Measurements from ENCODE around the gene LSM10. TPM values are rescaled to one million over a fixed set of nuclear protein-coding genes. Genes with fewer than 3 reads are reported as not detected.

Gene LSM10
- total RNA-seq, 1 experiment from 2014 or later, result 7.3 TPM

DNA sequence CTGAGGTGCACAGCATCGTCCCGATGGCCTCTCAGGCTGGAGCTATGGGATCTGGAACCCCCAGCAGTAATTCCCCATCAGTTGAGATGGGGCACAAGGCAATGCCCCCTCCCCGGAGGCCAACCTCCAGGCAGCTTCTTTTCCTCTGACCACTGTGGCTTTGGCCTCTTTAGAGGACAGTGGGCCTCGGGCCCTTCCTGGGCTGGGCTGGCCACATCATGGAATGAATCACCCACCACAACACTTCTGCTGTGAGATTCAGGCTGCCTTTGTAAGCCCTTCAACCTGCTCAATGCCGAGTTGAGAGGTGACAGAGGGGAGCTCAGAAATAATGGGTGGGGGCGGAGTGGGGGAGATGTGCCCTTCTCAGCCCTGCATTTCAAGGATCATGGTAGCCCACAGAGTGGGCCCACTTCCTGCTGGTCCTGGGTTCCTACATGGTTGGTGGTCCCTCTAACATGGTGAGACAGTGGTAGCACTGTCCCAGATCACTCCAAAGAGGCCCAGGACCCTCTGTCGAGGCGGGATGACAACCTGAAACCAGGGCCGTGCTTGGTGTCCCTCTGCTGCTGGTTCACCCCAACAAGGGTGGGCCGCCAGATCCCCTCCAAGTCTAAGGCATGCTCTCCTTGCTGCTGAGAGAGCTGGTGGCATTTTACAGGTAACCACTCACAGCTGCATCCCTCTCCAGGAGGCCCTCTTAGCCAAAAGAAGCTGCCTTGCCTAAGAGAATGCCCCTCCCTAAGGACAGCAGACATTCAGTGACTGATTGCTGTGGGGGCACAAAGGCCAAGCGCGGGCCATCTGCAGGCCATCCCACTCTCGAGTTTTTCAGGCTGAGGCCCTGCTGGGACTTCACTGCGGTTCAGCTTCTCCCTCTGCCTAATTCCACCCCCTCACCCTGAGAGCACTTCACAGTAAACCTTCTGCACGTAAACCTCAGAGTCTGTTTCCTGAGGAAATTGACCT lies 44.5 kb downstream of the LSM10 start:
- peak; percentile 83 for DNase-seq (ENCODE audit: low read depth)

DNA sequence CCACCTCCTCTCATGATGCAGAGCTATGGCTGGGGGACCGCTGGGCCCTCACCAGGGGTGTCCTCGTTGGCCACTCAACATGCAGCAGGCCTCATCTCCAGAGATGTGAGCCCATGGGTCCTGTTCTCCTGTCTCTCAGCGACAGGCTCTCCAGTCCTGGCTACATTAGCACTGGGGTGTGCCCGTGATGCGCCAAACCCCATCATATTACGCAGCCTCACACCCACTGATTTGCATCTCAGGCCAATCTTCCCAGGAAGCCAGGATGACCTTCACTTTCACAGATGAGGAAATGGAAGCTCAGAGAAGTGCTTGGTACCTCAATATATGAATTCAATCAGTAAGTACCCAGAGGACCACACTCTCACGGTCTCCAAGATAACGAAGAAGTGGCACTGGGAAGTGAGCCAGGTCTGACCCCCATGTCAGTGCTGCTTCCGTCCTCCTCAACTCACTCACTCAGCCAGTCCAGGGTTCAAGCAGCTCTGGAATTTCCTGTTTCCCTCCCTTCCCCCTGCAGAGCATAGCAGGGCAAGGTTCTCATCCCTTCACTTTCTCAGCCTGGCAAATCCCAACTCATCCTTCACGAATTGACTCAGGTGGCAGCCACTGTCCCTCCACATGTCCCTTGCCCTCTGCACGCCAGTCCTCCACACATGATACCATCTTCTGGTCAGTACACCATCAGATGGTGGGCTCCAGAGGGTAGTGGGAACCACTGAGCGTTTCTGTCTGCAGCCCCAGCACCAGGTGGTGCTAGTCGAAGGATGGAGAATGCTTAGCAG lies 45.4 kb downstream of the LSM10 start:
- DNase-seq (ENCODE audit: low read depth), result peak; percentile 45

DNA sequence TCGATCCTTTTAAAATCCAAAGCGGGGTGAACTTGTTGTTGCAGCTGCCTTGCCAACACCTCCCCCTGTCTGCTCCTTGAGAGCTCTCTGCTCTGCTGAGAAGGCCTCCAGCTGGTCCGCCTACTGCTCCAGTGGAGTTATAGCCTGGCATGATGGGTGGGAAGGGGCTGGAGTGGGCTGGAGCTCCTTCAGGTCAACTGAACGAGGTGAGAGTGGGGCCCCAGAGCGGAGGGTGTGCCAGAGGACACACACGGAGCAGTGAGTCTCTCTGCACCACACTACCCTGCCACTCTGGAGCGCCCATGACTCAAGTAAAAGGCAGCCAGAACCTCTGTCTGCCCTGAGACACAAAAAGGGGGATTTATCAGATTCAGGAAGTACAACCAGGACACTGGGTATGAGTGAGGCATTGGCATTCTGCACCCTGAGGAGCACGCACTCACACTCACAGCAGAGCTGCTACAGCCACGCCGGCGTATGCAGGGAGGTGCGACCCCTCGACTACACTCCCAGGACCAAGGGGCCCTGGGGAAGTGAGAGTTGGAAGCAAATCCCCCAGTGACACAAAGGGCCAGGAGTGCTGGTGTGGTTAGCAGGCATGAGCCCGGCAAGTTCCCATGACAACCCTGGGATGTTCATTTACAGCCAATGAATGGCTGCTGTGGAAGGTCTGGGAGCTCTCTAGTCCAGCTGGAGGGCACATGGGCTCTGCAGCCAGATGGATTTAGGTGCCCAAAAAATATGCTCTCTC lies 46.3 kb downstream of the LSM10 start:
- peak; percentile 97 for DNase-seq (ENCODE audit: low read depth)

DNA sequence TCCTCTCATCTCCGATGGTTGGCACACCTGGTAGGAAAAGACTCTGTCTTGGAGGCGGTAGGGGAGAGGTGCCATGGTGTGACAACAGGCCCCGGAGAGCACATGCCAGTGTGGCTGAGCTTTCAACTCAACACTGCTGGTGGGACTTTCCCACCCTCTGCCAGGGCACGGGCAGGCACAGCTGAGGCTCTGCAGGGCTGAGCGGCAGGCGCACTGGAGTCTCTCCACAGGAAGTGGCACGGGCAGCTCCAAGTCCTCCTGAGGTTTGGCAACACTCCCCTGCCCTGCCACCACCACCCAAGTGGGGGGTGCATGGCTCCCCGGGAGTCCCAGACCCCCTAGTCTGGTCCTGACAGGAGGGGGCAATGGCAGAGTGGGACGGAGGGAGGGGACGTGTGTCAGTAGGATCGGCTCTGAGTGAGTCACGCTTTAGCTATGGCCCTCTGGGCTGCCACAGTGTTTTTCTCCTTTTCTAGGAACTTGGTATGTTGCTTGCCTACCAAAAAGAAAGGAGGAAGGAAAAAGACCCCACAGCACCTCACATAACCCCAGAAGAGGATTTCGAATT lies 47.0 kb downstream of the LSM10 start:
- DNase-seq (ENCODE audit: low read depth), result peak; percentile 87

DNA sequence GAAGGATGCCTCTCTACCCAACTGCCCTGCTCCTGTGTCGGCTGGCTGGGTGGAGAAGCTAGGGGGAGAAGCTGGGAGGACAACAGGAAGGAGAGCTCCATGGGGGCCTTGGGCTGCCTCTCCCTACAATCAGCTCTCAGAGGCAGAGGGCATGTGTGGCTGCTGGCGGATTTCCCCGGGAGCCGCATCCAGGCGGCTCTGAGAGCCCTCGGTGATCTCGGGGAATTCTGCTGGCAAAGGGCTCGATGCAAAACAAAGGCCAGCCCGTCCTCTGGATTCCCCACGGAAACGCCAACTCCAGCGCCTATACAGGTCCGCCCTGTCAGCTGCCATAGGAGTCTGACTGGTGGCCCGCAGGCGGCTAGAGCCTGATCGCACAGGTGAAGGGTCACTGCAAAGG lies 47.9 kb downstream of the LSM10 start:
- peak; percentile 17 for DNase-seq (ENCODE audit: low read depth)

DNA sequence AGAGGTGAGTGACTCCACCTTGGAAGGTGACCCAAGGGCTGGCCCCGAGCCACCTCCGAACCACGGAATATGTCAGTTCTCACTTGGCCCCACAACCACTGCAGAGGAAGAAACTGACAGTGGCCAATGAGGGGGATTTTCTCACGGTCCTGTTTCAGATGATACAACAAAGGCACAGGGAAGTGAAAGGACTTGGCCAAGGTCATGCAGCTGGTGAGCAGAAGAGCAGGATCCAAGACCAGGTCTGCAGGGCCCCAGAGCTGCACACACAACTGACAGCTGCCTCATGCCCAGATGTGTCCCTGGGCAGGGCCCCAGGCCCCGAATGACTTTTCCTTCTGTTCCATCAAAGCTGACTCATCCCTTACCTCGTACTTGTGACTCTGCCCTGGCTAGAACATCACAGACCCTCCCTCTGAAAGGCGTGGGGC lies 48.5 kb downstream of the LSM10 start:
- DNase-seq (ENCODE audit: low read depth), result peak; percentile 85

DNA sequence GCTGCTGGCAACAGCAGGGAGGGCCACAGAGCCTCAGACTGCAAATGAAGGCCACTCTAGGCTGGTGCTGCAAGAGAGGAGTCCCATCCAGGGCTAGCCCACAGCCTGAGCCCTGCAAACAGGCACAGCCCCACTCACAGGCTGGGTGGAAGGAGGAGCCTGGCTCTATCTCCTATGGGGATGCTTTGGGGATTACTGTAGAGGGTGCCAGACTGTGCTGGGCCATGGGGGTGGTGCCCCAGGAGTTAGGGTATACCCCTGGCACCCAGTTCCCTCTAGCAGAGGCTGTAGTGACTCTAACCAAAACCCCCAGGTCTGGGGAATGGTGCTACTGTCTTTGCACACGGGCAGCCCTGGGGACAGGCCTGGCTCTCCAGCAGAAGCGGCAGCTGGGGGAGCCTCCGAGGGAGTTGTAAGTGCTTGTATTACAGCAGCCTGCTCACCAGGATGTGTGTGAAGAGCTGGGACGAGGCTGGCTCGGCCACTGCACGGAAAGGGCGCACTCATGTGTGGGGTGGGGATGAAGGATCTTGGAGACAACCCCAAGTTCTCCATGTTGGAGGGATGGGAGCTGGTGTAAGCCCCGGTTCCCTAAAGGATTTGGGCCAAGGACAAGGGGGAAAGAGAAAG lies 50.9 kb downstream of the LSM10 start:
- DNase-seq (ENCODE audit: low read depth), result no peak

DNA sequence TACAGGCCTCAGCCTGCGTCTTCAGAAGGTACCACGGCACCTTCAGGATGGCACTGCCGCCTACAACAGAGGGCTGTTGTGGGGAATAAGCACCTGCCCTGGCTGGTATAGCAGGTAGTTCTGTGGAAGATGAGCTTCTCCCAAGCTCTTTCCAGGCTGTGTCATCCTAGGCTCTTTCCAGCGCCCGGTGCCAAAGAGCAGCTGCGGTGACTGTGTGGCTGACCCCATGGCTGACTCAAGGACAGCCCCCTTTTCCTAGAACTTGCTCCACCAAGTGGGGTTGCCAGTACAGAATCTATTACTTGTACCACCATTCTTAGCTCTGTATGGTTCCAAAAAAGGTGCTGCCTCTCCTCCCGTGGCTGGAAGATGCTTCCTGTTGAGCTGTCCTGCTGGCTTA lies 52.4 kb downstream of the LSM10 start:
- DNase-seq (ENCODE audit: low read depth), result no peak

DNA sequence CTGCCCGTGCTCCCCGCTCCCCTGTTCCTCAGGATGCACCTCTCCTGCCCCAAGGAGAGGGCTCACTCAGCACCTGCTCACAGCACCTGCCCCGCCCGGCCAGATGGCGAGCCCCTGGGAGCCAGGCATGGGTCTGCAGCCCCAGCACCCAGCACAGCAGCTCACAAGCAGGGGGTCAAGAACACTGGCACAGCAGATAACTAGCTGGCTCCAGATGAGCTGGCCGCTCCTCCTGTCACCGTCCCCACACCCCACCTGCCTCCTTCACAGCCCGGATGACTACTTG lies 53.4 kb downstream of the LSM10 start:
- DNase-seq (ENCODE audit: low read depth), result no peak

DNA sequence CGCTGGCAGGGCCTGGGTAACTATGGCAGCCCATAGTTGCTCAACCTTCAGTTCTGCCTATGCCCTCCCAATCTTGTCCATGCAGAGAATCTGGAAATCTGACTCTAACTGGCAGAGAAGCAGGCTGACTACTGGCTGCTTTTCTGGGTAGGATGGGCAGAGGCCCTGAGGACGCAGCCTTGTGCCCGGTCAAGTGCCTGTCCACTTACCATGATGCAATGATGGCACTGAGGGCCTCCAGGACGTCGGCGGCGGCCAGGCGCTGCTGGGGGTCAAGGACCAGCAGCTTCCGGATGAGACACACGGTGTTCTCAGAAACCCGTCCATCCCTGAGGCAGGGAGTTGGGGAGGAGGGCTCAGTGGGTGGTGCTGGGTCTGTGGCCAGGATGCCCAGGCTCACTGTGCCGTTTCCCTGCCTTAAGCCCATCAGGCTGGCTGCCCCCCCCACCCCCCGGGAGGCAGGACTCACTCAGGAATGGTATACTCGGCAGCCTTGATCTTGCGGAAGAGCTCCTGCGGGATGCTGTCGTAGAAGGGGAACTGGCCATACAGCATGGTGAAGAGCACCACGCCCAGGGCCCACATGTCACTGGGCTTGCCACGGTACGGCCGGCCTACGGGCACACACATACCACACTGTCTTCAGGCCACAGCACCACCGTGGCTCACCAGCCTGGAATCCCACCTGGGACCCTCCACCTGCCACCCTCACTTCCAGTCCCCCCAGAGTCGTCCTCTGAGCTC lies 53.9 kb downstream of the LSM10 start:
- DNase-seq (ENCODE audit: low read depth), result no peak

Other genes with a start within 250 kb of the LSM10 start
- 129 and 134 TPM in 2 replicates for gene TRAPPC3, start 248.4 kb downstream of the LSM10 start, total RNA-seq (2014; rRNA removed)
- 252 and 271 TPM in 2 replicates for gene MAP7D1, start 241.7 kb downstream of the LSM10 start, total RNA-seq (2014; rRNA removed)
- gene THRAP3, start 173.5 kb downstream of the LSM10 start, total RNA-seq (2014; rRNA removed), result 71.0 and 87.7 TPM in 2 replicates
- 2.6 and 3.3 TPM in 2 replicates for gene SH3D21, start 91.5 kb downstream of the LSM10 start, total RNA-seq (2014; rRNA removed)
- gene EVA1B, start 74.3 kb downstream of the LSM10 start, total RNA-seq (2014; rRNA removed), result 72.8 and 88.1 TPM in 2 replicates
- gene STK40, start 12.0 kb downstream of the LSM10 start, total RNA-seq (2014; rRNA removed), result 13.7 and 16.2 TPM in 2 replicates
- gene OSCP1, start 52.5 kb upstream of the LSM10 start, total RNA-seq (2014; rRNA removed), result 4.5 and 7.1 TPM in 2 replicates
- 78.9 and 80.3 TPM in 2 replicates for gene MRPS15, start 66.5 kb upstream of the LSM10 start, total RNA-seq (2014; rRNA removed)
- not detected in 2 replicates for gene CSF3R, start 85.0 kb upstream of the LSM10 start, total RNA-seq (2014; rRNA removed)